Muscle of arm (tissue), 12 donors: Measurements from ENCODE around the gene NDUFA7. TPM values are rescaled to one million over a fixed set of nuclear protein-coding genes. Genes with fewer than 3 reads are reported as not detected.
A peak's percentile ranks its signal among the peaks of the same experiment; 100 is the strongest.
"Not testable (repeated sequence)": the region's sequence is repeated elsewhere in the genome, so short reads cannot be mapped to it uniquely, and the experiment has no call there.

Experiments
- DNase-seq: peaks from one replicate; pipeline ENCODE4 v3.0.0-alpha.2; 2013
- polyA plus RNA-seq, 12 donors: library from polyadenylated mRNA; unstranded; fragments of 120-200 nt; gene quantifications; one replicate each; pipeline ENCODE4 v1.2.1, GENCODE V29; 2013; ENCODE audit not compliant: insufficient read length in 12 of 12

NDUFA7 gene
- polyA plus RNA-seq, 12 donors, result 28.8 to 49.3 (median 39.5) TPM; not detected in 1

DNA sequence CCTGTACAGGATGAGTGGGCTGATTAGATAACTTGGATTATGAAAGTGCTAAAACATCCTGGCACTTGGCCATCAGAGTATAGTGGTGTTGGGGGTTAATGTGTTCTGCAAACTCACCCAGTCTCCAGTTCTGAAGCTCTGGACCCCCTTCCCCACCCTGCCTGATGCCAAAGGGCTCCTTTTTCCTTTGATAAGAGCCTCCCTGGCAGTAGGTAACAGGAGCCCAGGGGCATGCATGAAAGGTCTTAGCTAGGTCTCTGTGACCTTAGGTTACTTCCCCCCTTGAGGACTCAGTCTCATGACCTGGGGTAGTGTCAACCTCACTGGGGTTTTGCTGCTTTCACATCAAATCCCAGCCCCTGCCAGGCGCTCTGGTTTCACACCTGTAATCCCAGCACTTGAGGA, 2.6 kb upstream of the NDUFA7 start:
- no peak for DNase-seq

DNA sequence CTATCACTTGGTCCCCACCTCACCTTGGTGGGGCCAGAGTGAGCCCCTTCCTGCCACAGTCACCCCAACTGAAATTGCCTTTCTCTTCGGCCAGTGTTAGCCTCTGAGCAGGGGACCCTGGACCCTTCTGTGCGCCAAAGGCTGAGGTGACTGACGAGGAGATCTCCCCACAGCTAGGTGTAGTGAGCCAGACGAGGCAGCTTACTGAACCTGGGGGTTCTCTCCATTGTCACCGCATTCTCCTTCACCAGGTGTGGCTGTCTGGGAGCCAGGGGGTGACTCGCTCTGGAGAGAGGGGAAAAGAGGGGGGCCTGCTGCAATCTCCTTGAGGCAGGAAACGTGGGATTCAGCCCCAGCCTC, 1.4 kb upstream of the NDUFA7 start:
- no peak for DNase-seq

DNA sequence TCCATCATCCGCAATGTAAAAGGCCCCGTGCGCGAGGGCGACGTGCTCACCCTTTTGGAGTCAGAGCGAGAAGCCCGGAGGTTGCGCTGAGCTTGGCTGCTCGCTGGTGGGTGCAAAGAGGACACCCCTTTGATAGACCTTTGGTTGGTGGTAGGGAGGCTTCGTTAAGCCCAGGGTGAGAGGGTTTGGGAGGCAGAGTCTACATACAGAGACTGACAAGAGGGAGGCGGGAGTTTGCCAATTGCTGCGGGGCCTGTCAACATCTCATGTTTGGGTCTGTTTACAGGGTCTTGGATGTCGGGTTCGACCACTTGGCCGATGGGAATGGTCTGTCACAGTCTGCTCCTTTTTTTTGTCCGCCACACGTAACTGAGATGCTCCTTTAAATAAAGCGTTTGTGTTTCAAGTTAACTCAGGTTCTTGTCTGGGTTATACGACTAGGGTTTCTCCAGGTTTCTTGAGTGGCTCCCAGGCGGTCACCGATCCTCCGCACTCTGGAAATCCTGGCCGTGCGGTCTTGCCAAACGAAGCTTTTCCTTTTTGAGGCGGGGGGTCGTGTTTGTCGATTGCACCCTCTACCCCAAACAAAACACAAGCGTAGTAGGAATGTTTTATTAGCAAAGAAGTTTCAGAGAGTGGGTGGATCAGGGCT, 937 bp upstream of the NDUFA7 start:
- no peak for DNase-seq

GRCh38 chr19:8320564-8321066, 560 bp downstream of the NDUFA7 start:
- no peak for DNase-seq

- DNase-seq, result no peak
Observed at GRCh38 chr19:8319807-8320520, 1.2 kb downstream of the NDUFA7 start.

DNA sequence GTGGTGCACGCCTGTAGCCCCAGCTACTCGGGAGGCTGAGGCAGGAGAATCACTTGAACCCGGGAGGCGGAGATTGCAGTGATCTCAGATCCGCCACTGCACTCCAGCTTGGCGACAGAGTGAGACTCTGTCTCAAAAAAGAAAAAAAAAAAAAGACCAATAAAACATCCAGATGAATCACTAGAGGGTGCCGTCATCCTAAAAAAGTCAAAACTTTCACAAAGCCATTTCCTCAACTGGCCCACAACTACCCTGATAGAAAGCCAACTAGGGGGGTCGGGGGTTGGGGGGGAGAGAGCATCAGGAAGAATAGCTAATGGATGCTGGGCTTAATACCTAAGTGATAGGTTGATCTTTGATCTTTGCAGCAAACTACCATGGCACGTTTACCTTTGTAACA, 2.3 kb downstream of the NDUFA7 start:
- not testable (repeated sequence) for DNase-seq

- no peak for DNase-seq
Observed at GRCh38 chr19:8316351-8317125, 4.6 kb downstream of the NDUFA7 start.

DNA sequence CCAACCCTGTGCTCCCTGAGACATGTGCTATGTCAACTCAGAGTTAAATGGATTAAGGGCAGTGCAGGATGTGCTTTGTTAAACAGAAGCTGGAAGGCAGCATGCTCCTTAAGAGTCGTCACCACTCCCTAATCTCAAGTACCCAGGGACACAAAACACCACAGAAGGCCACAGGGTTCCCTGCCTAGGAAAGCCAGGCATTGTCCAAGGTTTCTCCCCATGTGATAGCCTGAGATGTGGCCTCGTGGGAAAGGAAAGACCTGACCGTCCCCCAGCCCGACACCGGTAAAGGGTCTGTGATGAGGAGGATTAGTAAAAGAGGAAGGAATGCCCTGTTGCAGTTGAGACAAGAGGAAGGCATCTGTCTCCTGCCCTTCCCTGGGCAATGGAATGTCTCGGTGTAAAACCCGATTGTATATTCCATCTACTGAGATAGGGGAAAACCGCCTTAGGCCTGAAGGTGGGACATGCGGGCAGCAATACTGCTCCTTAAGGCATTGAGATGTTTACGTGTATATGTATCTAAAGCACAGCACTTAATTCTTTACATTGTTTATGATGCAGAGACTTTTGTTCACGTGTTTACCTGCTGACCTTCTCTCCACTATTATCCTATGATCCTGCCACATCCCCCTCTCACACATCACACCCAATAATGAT, 6.1 kb downstream of the NDUFA7 start:
- not testable (repeated sequence) for DNase-seq

GRCh38 chr19:8311461-8312260, 9.5 kb downstream of the NDUFA7 start:
- no peak for DNase-seq

- DNase-seq, result no peak
Observed at GRCh38 chr19:8310342-8311055, 10.7 kb downstream of the NDUFA7 start.

DNA sequence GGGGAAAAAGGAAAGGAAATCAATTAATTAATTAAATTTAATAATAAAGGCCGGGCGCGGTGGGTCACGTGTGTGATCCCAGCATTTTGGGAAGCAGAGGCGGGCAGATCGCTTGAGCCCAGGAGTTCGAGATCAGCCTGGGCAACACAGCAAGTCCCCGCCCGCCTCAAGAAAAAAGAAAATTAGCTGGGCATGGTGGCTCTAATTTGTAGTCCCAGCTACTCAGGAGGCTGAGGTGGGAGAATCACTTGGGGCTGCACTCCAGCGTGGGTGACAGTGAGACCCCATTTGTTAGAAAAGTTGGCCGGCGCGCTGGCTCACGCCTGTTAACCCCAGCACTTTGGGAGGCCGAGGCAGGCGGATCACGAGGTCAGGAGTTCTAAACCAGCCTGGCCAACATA, 12.3 kb downstream of the NDUFA7 start:
- no peak for DNase-seq

GRCh38 chr19:8307965-8308866, 13.0 kb downstream of the NDUFA7 start, which contains the start of gene CD320:
TSS of gene CD320 (minus strand) at chr19:8308358. CDS start at chr19:8308290, 68 bp downstream.
- DNase-seq, result peak; percentile 92

DNA sequence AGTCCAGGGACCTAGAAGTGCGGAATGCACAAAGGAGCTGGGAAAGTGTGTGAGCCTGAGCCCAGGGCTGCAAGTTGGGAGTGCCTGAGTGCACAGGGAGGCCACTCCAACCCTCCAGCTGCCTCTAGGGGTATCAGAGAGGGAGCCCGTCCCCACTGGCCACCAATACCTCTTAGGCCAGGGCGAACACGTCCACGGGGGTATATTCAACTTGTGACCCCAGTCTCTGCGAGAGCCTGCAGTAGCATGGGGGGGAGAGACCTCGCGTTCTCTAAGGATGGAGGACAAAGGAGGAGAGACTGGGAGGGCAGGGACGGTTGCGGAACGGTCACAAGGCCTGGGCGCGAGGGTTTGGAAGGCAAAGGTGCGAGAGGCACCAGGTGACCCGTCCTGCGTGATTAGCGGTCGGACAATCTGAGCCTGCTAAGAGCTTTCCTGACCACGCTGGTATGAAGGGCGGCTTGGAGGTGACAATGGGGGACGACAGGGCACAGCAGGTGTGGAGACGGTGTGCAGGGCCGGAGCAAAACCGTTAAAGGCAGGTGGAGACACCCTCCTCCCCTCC, 13.7 kb downstream of the NDUFA7 start:
- DNase-seq, result no peak

DNA sequence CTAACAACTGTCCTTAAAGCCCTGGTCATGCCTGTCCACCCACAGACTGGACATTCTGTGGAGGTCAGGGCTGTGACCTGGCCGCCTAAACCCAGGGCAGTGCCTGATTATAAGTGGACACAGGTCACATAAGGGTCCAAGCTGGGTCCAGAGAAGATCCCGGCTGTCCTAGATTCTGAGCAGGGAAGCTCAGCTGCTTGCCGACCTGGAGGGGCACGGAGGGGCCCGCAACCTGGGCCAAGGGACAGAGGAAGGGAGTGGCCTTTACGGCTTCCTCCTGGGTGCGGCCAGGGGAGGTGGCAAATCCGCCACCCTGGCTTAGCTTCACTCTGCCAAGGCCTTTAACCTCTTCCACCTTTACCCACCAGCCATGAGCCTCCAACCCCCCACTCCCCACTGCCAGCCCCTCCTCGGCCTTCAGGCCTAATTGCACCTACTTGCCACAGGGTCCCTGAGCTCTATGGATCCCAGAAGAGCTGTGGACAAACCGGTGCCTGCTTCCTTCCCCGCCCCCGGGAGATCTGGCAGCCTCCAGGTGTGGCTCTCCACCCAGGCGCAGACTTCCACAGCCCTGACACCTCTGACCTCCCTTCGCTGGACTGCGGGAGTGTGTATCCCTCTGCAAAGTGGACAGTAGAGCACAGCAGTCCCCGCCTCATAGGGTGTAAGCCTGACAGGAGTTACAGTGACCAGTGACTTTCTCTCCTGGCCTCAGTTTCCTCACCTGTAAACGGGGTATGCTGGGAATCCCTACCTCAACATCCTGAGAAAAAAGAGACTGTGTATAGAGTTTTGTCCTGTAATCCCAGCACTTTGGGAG, 14.7 kb downstream of the NDUFA7 start:
- DNase-seq, result no peak

- DNase-seq, result no peak
Observed at GRCh38 chr19:8305798-8306197, 15.4 kb downstream of the NDUFA7 start.

- no peak for DNase-seq
Observed at GRCh38 chr19:8304841-8305621, 16.1 kb downstream of the NDUFA7 start.

DNA sequence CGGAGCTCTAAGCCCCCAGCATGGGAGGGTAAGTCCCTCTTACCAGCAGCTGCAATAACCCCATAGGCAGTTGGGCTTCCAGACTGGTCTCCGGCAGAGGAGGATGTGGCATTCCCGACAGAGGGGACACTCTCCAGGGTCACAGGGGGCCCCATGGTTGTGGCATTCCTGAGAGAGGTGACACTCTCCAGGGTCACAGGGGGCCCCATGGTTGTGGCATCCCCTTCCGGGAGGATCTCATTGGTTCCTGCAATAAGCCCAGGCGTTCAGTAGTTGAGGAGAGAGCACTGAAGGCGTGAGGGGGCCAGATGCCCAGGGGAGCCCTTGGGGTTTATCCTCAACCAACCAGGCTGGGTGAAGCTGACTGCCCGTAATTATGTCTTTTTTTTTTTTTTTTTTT, 18.4 kb downstream of the NDUFA7 start:
- DNase-seq, result no peak
